HG03103 (cell line): ENCODE data around the gene FLNC.

Source experiments
- ATAC-seq: cut with Tn5 transposase; IDR thresholded peaks from one replicate; pipeline ENCODE4 v1.9.1; 2021; ENCODE audit warnings: low read depth; ENCODE audit not compliant: unreplicated experiment

FLNC gene

GRCh38 chr7:128831178-128831993, 1.2 kb downstream of the FLNC start:
- ATAC-seq, result no peak

GRCh38 chr7:128831994-128832879, 2.0 kb downstream of the FLNC start:
- no peak for ATAC-seq

DNA sequence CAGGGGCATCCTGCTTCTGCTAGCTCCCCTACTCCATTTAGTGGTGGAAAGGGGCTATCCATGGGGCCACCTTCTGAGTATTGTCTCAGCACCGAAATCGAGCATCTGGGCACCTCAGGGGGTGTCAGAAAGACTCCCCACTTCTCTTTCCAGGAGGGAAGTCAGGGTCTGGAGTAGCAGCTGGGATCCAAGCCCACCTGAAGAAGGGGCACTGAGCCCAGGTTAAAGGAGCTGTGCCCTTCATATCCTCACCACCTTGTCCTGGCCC, 2.6 kb downstream of the FLNC start:
- no peak for ATAC-seq

DNA sequence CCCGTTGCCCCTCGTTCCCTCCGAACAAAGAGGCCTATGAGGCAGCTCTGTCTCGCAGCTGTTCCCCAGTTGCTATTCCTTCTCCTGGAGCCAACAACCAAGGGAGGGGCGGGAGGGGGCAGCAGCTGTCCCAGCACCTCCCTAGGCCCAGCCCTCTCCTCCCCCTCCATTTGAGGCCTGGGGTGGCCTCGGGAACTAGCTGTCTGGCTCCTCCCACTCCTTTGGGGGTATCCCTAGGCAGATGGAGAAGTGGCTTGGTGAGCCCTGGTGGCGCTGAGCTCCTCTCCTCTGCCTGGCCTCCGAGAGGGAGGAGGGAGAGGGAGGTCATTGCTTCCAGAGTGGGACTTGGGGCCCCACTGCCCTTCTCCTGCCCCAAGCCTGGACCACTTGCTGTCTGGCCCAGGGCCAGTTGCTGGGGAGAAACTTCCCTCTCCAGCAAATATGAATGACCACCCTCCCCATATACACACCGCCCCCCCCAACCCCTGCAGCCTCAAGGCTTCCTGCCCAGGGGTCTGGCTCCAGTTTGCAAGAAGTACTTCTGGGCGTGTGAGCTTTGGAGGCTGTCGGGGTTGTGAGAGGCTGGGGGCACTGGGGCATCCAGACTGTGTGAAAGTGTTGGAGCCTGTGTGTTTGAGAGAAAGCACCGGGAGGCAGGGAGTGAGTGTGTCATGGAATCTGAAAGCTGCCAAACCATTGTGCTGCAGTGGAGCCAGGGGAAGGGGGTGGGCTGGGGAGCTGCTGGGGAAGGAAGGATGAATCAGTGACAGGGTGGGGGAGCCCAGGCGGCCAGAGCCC, 3.1 kb downstream of the FLNC start:
- no peak for ATAC-seq

DNA sequence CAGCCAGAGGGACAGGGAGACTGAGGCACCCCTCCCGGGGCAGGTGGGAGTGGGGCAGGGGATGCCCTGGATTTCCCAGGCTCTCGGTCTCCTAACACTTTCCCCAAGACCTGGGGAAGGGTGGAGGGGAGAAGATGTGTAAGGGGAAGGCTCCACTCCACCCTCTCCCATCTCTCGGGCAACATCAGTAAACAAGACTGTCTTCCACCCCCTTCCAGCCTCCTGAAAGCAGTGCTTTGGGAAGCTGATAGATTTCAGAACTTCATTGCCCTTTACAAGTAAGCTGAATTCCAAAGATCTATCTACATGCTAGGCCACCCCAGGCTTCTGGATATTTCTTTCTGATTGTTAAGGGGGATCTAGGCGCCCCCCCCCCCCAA, 3.7 kb downstream of the FLNC start:
- ATAC-seq, result no peak

DNA sequence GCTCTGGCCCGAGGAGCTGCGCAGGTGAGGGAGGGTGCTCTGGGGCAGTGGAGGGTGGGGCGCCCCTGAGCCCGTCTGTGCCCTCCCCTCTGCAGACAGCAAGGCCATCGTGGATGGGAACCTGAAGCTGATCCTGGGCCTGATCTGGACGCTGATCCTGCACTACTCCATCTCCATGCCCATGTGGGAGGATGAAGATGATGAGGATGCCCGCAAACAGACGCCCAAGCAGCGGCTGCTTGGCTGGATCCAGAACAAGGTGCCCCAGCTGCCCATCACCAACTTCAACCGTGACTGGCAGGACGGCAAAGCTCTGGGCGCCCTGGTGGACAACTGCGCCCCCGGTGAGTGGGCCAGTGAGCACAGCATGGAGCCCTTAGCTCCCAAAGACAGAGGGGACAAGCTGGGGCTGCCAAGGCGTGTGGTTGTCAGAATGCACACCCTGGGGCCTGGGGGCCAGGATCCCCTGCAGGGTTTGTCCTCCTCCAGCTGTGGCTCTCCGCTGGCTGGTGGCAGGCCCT, 5.1 kb downstream of the FLNC start:
- no peak for ATAC-seq

GRCh38 chr7:128835790-128836641, 5.8 kb downstream of the FLNC start:
- ATAC-seq, result no peak

- no peak for ATAC-seq
Observed at GRCh38 chr7:128836729-128837348, 6.6 kb downstream of the FLNC start.

- no peak for ATAC-seq
Observed at GRCh38 chr7:128837521-128837921, 7.3 kb downstream of the FLNC start.

- no peak for ATAC-seq
Observed at GRCh38 chr7:128838109-128838779, 8.0 kb downstream of the FLNC start.

DNA sequence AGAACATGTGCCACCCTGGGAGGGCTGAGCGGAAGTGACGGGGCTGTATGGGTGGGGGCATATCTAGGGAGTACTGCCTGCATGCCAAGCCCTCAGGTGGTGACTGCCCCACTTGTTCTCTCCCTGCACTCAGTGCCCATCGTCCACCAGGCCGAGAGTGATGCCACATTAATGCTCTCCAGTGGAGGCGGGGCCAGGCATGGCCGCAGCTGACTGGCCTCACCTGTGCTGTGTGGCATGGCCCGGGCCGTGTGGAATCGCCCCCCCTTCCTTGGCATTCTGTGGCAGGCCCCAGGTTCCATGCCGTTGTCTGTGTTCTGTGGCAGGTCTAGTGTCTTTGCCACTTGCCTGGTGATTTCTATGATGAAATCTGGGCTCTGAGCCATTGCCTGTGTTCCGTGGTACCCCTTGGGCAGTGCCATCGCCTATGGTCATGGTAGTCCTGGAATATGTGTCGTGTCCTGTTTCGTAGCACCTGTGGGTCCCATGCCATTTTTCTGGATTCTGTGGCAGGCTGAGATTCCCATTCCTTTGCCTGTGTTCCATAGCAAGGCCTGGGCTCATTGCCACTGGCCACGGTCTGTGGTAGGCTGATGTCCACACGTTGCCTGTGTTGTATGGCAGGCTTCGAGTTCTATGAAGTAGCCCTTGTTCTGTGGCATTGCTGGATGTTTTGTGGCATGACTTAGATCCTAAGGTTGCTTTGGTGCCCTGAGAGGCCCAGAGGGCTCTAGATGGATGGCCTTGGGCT, 8.9 kb downstream of the FLNC start:
- ATAC-seq, result no peak

DNA sequence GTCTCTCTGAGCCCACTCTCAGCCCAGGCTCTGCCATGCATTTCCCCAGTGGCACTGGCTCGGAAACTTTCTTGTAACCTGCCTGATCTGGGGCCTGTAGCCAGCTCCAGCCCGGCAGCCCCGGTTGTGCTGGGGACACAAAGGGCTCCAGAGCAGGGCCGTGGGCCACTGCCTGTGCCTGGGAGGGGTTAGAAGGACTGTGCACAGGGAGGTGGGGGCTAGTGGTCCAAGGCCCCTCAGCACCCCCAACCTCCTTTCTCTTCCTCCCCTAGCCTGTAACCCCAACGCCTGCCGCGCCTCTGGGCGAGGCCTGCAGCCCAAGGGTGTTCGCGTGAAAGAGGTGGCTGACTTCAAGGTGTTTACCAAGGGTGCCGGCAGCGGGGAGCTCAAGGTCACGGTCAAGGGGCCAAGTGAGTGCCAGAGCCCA, 9.6 kb downstream of the FLNC start:
- no peak for ATAC-seq

GRCh38 chr7:128840326-128841170, 10.3 kb downstream of the FLNC start:
- ATAC-seq, result no peak

DNA sequence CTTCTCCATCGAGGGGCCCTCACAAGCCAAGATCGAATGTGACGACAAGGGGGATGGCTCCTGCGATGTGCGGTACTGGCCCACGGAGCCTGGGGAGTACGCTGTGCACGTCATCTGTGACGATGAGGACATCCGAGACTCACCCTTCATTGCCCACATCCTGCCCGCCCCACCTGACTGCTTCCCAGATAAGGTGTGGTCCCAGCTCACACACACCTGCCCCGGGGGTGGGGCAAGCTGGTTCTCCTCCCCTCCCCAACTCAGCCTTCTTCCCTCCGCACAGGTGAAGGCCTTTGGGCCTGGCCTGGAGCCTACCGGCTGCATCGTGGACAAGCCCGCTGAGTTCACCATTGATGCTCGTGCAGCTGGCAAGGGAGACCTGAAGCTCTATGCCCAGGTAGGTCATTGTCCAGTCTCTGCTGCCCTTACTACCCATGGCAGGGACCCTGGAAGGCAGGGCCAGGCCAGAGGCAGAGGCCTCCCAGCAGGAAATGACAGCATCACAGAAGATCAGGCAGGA, 11.0 kb downstream of the FLNC start:
- no peak for ATAC-seq

GRCh38 chr7:128841921-128842673, 11.9 kb downstream of the FLNC start:
- no peak for ATAC-seq
